GM18502 (cell line): ENCODE measurements around the gene KRT8.
A peak's percentile ranks its signal among the peaks of the same experiment; 100 is the strongest.

Experiments used
- ATAC-seq: cut with Tn5 transposase; IDR thresholded peaks from one replicate; pipeline ENCODE4 v1.9.1; 2021; ENCODE audit warnings: mild to moderate bottlenecking; ENCODE audit not compliant: unreplicated experiment, poor library complexity

KRT8 gene

DNA sequence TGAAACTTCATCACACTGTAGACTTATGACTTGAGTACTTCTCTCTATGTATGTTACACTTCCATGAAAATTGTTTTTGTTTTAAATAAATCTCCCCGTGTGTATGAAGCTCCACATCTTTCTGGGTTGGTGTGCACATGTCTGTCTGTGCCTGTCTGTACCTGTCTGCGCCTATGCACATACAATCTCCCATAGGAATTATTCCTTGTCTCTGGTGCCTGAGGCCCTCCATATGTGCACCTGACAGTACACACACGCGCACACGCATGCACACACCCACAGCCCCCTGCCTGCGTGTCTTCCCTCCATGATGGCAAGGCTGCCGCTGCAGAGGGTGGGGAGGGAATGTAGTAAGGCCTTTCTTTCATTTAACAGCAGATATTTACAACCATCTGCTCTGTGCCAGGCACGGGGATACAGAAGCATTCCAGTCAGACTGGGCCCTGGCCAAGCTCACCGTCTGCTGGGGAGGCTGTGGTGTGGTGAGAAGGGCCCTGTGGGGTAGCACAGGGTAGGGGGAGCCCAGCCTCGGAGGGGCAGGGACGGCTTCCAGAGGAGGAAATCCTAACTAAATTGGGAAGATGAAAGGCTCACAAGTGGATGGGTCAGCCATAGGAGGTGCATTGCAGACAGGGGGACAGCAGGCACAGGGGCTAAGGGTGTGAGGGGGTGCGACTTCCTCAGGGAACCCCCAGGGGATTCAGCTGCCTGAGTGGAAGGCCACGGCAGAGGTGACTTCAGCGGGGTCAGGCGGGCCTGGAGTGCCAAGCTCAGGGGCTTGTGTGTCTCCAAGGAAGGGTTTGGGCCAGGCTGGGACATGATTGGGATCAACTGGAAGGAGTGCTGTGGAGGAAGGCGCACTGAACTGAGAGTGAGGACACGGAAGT lies 26.1 kb downstream of the KRT8 start:
- ATAC-seq, result no peak

DNA sequence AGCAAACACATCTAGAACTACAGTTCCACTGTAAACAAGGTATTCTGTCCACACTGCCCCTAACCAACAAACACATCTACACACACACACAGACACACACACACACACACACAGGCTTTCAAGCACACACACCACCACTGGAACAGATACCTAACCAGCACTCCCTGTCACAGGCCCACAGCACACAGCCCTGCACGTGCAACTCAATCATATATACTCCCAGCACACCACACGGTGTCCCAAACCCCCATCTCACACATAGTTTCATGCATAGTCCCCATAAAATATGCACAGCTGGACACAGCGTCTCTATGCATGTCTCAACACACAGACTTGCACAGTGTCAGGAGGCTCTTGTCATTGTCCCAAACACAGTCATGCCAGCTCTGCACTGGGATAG lies 27.6 kb downstream of the KRT8 start:
- no peak for ATAC-seq

DNA sequence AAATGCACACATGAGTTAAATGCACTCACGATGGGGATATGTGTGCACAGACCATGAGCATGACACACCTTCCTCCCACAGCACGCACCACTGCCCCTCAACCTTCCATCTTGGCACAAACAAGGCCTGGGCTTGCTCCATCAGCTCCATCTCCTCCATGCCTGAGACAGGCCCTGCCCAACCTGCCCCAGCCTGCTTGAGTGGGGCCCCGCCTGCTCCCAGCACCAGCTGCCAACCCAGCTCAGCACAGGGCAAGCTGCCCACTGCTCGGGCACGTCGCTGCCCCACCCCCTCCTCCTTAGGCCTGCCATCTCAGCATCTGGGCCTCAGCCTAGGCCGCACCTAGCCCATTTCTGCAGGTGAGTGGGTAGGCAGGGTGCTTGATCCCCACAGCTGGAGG lies 28.5 kb downstream of the KRT8 start:
- ATAC-seq, result no peak

DNA sequence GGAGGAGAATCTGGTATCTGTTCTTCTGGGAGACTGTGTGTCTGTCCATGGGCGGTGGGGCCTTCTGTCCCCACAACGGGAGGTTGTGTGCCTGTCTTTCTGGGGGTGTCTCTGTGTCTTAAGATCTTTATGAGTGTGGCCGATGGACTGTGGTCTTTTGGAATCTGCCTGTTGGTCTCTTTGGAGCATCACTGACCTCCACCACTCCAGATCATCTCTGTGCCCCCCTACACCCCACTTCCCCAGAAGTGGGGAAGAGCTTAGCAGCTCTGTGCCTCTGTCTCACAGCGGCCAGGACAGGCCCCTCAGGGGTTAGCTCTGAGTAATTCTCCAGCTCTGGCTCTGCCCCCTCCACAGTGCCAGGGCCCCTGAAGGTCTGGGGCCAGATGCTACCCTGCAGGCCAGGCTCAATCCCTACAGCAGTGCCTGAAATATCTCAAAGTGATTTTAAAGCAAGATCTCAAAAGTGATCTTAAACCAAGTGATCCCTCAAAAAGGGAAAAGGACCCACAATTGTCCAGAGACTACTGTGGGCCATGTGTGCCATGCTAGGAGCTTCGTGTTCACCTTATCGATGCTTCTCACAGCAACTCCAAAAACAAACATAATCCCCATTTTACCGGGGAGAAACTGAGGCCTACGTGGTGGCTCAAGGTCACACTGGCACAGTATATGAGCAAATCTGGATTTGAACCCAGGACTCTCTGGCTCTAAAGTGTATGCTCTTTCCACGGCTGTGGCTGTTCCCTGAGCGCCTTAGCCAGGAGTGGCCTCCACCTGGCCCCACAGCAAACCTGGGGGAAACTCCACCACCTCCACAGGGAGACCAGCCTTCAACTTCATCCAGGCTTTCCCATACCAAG lies 30.1 kb downstream of the KRT8 start:
- ATAC-seq, result no peak

DNA sequence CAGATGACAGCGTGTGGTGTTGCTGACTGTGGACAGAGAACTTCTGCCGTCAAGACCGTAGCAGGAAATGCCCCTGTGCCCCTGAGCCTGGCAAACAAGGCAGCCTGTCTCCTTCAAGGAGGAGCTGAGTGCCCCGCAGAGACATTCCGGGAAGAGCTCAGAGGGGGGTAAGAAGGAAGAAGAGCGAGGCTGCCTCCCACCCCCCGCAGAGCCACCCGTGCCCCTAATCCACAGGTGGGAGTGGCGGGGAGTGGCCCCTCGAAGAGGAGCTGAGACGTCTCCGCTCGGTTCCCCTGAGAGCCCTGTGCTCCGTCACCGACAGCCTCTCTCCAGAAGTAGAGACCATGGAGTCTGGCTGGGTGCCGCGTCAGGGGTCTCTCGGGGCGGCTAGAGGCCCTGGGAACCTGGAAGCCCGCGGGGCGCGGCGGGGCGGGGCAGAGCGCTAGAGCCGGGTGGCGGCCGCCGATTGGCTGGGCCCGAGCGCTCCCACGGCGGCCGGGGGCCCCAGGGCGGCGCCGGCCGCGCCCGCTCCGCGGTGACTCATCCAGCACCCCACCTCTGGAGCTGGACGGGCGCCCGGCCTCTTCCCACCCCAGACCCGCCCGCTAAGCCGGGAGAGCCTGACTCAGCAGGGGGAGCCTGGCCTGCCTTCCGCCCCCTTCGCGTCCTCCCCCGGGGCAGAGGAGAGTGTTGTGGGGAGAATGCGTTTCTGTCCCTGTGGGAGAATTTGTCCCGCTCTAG lies 30.9 kb downstream of the KRT8 start:
- ATAC-seq, result peak; percentile 60

DNA sequence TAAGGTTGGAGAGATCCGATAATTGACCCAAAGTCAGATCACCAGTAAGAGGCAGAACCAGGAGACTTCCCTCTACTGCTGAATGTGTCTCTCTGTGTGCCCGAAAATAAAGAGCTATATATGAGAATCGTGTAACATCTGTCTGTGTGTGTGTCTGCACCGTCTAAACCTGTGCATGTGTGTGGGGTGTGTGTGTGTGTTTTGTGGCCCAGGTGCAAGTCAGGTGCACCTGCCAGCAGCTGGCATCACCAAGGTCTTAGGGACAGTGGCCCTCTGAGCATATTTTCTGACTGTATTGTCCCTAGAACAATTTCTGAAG lies 31.4 kb downstream of the KRT8 start:
- no peak for ATAC-seq

DNA sequence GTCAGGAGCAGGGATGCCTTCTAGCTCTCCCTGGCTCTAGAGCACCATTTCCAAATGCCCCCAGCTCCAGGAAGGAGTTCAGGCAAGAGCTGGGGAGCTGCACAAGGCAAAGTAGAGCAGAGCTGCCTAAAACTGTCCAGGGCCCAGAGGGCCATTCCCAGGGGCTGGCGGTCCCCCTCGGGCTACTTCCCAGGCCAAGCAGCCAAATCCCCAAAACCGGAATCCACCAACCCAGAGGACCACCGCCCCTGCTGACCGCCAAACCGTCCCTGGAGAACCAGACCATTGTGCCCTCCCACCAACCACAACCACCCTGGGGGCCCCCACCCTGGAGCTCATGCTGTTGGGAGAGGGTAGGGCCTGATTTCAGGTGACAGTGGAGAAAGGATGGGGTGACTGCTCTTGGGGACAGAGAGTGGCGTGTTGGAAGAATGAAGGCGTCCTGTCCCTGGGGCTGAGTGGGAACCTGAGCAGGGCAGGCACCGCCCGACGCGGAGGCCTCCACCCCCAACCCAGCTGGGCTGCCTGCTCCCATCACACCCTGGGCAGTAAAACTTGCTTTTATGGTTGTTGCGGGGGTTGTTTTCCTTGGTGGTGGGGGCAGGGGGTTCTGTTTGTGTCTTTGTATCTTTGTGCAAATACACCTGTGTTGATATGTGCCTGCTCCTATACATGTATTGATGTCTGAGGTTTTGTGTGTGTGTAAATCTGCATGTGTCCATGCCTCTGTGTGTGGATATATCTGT lies 32.1 kb downstream of the KRT8 start:
- ATAC-seq, result no peak

DNA sequence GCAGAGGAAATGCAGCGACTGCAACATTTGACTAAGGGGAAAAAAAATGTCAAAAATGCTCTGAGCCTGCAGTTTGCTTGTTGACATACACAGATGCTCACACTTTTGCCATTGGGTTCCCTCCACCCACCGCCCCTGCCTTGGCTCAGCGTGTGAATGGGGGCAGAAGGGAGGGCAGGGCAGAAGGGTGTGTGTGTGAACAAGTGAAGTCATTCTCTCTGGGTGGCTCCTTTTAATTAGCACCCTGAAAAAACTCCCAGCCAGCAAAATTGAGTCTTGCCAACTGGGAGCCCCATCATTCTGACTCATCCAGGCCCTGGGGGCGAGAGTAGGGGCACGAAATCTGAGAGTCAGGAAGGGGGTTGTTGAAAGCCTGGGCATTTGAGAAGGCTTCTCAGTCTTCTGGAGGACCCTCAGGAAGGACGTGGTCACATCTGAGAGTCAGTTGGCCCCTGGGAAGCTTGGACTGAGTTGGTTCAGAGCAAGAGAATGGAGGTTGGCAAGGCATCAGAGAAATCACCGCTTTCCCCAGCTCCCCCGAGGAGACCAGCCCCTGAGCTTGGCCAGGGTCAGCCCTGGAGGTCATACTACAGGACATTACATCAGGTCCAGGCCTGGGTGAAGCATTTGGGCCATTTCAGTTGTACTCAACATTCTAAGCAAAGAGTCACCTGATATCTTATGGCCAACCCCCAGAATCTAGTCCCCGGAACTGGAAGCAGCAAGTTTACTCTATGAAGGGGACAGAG lies 33.4 kb downstream of the KRT8 start:
- no peak for ATAC-seq

DNA sequence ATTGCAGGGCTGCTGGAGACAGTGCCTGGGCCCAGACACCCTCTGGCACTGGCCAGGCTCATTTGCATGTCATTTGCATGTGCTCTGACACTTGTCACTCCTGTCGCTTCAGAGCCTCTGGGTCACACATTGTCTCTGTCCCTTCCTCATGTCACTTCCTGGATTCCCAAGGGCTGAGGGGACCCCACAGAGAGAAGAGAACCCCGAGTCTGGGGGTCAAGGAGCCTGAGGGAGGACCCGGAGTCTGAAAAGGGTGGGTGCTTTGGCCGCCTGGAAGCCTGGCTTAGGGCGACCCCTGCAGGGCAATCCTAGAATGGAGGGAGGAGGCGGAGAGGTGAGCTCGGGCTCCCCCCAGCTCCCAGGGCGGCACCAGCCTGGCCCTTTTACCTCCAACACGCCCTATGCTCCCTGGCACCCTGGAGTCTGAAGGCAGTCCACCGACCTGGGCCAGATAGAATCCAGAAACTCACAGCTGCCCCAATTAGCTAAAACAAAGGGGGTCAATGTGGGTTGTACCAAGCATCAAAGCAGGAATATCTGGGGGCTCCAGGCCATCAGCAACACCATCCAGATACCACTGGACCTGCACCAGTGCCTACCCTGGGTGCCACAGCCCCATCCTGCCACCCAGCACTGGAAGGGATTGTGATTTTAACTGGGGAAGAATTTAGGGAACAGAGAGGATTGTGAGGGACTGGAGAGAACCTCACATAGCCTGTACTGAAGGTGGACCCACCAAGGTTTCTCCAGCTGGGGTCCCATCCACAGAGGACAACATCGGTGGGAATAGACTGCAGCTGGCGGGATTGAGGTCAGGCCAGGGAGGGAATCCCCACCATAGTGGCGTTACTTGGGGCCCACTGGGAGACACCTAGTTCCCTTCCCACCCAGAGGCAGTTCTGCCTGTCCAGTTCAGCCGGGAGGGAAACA lies 34.2 kb downstream of the KRT8 start:
- peak; percentile 69 for ATAC-seq

DNA sequence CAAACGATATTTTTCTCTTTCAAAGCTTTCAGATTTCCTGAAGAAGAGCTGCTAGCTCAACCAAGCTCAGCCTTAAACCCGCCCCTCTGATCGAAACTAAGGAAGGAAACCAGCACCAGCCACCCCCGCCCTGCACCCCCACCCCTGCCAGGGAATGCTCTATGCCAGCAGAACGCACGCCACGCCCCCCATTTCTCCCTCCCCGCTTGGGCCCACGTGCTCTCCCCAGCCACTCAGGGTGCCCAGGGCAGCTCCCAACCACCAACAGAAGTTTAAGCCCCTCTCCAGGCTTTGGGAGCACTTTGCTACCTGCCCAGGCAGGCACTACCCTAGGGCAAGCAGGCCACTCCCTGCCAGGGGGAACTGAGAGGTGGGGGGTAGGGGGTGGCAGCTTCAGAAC lies 37.2 kb downstream of the KRT8 start:
- no peak for ATAC-seq

DNA sequence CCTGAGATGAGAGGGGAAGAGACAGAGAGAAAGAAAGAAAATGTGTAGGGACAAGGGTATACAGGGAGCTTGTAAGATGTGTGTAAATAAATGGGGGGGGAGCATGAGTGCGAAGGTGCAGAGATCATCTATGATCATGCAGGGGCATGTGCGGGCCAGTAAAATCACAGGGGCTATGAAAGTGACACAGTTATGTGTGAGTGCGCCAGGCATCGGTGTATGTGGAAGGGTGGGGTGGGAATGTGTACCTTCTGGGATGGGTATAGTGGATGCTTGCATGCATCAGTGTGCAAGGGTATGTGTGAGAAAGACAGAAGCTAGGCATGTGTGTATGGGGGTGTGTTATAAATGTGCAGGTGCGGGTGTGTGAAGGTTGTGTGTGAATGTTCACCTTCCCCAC lies 37.7 kb downstream of the KRT8 start:
- ATAC-seq, result no peak

DNA sequence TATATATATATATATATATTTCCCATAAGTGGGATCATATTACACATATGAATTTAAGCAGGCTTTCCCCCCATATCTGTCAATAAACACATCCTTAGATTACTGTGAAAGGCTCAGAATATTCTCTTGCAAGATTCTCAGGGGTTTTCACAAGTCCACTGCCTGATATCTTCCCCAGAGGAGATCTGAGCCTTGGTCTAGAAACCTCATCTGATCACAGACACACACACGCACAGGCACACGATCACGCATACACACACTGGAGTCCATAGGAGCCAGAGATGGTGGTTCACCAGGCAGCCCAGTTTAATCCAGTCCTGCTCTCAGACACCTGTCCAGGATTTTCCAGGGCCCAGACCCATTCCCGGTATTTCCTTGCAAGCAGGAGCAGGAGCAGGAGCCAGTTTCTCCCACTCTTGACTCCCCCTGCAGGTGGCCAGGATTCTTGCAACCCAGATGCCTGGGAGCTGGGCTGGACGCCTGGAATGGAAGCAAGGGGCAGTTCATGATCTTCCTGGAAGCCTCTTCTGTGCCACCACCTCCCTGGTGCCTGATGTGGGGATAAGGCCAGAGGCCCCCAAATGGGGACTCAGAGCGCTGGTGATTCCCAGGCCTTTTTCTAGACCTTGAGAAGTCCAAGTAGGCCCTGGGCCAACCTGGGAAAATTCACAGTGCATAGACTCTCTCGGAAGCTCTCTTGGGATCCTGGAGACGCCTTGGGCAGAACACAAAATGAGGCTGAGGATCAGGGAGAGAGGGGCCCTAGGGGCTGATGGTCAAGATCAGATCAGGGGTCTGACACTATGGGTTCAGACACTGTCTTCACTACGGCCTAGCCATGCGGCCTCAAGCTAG lies 39.6 kb downstream of the KRT8 start:
- no peak for ATAC-seq

DNA sequence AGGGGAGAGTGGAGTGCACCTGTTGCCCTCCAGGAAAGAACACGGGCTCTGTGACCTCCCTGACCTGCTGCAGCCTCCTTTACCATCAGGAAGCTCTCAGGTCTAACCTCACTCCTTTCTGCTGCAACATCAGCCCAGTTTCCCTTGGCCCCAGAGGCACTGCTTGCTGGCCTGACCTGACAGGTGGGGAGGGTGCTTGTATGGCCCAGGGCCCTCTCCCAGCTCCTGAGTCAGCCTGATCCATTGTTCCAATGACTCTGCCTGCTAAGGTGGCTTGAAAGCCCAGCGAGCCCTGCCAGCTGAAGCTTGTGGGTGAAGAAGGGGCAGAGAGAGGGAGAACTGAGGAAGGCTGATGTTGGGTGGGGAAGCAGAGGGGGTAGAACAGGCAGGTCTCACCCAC lies 42.9 kb downstream of the KRT8 start:
- ATAC-seq, result no peak

DNA sequence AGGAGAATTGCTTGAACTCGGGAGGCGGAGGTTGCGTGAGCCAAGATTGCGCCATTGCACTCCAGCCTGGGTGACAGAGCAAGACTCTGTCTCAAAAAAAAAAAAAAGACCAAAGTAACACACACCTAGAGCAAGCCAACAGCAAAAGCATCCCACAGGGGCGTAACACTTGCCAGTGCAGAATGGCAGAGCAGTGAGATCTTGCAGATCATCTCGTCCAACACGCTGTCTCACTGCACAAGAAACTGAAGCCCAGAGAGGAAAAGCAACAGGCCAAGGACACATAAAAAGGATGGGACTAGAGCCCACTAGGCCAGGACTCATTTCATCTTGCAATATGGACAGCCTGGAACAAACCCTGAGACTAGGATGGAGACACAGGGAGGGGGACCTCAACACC lies 43.4 kb downstream of the KRT8 start:
- ATAC-seq, result no peak

DNA sequence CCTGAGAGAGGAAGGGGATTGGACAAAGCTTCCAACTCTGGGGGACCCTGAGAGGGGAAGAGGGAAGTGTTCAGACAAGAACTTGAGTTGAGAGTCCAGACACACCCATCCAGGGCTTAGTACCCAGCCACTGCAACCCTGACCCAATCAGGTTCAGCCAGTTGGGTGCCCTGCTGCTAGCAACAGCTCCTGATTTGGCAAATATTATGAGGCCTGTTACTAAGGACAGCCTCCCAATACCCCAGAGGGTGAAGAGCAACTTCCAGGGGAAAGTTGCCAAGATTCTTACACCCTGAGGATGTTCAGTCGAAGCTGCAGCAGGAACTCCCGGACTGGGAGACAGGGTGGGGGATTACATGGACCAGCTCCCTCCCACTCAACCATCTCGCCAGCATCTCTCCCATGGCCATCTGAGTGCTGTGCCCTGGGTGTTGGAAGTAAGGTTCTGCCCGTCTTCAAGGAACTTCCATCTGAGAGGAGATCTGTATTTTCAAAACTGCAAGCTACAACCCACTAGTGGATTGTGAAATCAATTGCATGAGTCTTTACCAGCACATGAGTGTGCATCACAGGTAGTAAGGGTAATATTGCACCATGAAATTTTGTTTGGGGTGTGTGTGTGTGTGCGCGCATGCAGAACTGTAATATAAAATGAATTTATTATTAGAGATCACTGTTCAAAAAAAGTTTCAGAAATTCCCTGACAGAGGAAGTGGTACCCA lies 44.6 kb downstream of the KRT8 start:
- no peak for ATAC-seq

DNA sequence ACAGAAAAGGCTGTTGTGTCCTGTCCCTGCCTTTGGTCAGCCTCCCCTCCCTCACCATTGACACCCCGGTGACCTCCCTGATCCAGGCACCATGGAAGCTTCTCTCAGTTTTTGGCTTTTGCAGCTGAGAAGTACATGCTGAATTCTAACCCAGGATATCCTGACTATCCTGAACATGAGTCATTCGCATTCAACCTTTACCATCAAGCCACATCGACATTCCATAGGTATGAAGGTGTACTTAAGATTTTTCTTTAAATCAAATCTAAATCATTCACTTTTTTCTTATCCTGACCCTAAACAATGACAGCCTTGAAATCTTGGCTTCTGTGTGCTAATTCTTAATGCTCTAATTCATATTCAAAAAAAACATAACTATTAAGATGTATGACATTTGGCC lies 47.4 kb downstream of the KRT8 start:
- no peak for ATAC-seq

DNA sequence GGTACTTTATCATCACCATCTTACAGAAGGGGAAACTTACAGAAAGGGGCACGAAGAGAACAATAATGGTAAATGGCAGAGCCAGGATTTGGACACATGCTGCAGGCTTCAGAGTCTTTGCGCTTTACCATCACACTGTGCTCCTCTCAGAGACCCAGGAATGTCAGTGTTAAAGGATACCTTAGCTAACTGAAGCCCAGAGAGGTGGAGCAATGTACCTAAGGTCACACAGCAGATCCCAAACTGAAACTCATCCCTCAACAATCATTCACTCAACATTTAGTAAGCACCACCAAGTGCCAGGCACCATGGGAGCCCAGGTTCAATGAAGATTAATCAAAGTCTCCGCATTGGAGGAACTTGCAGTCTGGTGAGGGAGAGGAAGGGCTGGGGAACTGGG lies 48.1 kb downstream of the KRT8 start:
- no peak for ATAC-seq
